ENCODE results near the gene SMARCB1. TPM values are rescaled to one million over a fixed set of nuclear protein-coding genes. Genes with fewer than 3 reads are reported as not detected.

SMARCB1 gene
- total and polyA plus RNA-seq, 8 donors = 52.4 to 166 (median 138) TPM

DNA sequence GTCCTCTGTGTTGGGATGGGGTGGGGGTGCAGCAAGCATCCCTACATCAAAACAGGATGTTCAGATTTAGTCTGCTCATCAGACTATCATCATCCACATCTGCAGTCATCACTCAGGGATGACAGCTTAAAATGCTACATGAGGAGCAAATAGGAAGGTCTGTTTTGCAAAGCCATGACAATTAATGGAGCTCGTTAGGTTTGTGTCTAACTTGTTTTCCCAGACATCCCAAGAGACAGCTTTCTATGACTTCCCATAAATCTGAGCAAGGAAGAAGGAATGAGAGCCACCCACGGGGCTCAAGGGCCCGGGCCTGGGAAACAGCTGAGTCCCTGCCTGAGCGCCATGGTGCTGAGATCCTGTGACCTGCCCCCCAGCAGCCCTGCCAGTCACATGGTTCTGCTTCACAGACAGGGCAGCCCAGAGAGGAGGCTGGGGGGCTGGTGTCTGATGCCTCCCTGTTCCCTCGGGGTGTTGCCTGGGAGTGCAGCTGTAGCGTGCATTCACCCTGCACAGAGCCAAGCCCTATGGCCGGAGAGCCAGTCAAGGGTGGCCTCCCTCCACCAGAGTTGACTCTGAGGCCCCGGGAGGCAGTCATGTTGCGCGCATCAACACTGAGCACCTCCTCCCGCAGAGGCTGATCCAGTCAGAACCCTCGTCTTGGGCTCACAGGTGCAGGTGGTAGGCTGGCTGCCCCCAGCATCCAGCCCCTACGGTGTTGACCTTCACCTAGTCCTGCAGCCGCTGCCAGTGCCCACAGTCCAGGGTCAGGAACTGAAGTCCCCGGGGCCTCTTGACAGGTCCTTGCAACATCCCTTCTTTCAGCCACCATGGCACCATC lies 40.0 kb downstream of the SMARCB1 start:
- no peaks in the 10 kb centered on the region for H3K27me3 ChIP-seq
- DNase-seq (no peak), ATAC-seq (no peak)
- no peaks in the 10 kb centered on the region for H3K4me1 ChIP-seq
- peaks cover 0 to 98% of the 10 kb centered on the region in 2 donors for H3K36me3 ChIP-seq
- H3K4me3 ChIP-seq = no peak overlapping the region
- TF ChIP-seq, protein P1, sequence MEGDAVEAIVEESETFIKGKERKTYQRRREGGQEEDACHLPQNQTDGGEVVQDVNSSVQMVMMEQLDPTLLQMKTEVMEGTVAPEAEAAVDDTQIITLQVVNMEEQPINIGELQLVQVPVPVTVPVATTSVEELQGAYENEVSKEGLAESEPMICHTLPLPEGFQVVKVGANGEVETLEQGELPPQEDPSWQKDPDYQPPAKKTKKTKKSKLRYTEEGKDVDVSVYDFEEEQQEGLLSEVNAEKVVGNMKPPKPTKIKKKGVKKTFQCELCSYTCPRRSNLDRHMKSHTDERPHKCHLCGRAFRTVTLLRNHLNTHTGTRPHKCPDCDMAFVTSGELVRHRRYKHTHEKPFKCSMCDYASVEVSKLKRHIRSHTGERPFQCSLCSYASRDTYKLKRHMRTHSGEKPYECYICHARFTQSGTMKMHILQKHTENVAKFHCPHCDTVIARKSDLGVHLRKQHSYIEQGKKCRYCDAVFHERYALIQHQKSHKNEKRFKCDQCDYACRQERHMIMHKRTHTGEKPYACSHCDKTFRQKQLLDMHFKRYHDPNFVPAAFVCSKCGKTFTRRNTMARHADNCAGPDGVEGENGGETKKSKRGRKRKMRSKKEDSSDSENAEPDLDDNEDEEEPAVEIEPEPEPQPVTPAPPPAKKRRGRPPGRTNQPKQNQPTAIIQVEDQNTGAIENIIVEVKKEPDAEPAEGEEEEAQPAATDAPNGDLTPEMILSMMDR (IDR thresholded peaks at IDR 0.05) = no peak
- H3K27ac ChIP-seq = no peak overlapping the region
- no peaks in the 10 kb centered on the region for H3K9me3 ChIP-seq
- intact Hi-C loops (cut with DNase I) = no loop called here

DNA sequence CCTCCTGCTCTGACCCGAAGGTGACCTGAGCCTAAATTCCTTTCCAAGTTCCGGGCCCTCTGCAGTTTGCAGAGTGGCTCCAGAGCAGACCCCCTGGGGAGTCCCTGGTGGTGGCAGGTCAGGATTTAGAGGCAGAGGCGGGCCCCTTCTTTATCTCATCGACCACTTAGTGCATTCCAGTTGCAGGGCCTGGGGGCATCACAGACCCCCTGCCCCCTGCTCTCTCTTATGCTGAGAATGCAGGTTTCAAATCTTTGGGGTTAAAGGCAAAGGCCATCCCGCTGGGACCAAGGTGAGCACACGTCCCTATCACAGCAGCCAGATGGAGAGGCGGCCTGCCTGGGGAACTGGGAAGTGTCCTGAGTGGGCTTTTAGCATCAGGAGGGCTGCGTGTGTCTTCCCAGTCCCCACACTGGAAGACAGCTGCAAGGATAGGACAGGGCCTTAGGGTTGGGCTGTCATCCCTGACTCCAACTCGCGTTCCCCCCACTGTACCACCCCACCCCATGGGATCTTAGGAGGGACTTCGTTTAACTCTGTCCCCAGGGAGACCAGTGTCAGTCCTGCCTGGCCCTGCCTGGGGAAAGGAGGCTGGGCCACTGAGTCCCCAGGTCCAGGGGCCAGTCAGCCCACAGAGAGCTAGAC lies 40.7 kb downstream of the SMARCB1 start:
- Histone ChIP-seq H3K4me3 (no peak overlapping the region), H3K27me3 (no peaks in the 10 kb centered on the region), H3K27ac (no peak overlapping the region), H3K36me3 (peaks cover 0 to 98% of the 10 kb centered on the region in 2 donors), H3K9me3 (no peaks in the 10 kb centered on the region), H3K4me1 (no peaks in the 10 kb centered on the region)
- ATAC-seq = no peak
- intact Hi-C loops (cut with DNase I) = no loop called here
- TF ChIP-seq, protein P1 (IDR thresholded peaks at IDR 0.05) = no peak
- no peak for DNase-seq

DNA sequence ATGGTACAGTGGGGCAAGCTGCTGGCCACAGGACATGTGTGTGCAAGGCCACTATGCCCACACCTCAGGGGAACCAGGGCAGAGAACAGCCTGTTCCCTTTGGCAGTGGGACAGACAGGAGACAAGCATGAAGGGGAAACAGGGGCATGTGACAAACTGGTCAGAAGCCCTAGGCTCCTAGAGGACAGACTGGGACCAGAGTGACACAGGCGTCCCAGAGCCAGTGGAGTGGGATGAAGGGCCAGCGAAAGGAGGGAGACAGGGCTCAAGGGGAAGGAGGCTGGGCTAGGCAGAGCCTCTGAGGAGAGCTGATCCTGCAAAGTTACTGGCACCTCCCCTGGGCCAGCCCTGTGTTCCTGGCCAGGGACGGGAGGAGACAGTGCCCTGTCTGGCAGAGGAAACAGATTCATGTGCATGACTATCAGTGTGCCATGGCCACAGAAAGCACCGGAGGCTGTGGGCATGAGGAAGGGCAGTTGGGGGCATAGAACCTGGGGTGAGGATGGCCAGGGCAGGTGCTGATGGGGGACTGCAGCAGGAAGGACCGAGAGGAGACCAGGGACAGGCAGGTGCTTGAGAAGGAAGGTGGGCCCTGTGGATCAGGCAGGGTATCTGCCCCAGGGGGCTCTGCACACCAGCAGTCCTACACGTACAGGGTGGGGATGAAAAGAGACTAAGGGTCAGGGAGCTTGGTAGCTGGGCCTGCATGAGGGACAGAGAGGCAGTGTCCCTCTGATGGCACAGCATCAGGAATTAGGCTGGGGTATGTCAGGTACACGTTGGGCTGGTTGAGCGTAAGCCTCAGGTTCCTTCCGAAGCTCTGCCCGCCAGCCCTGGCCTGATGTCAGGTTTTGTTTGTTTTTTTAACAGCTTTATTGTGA lies 42.3 kb downstream of the SMARCB1 start:
- intact Hi-C loops (cut with DNase I) = no loop called here
- no peak for ATAC-seq

DNA sequence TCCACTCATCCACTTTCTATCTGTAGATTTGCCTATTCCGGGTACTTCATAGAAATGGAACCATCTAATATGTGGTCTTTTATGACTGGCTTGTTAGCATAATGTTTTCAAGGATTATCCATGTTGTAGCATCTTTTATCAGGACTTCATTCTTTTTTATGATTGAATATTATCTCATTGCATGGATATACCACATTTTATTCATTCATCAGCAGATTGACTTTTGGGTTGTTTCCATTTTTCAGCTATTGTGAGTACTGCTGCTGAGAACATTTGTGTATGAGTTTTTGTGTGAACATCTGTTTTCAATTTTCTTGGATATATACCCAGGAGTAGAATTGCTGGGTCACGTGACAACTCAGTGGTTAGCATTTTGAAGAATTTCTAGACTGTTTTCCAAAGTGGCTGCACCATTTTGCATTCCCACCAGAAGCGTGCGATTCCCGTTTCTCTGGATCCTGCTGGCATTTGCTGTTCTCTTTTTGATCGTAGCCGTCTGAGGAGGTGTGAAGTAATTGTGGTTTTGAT lies 43.1 kb downstream of the SMARCB1 start:
- Histone ChIP-seq H3K27me3 (no peaks in the 10 kb centered on the region), H3K4me1 (no peaks in the 10 kb centered on the region), H3K4me3 (no peak overlapping the region), H3K27ac (no peak overlapping the region), H3K9me3 (no peaks in the 10 kb centered on the region), H3K36me3 (peaks cover 0 to 98% of the 10 kb centered on the region in 2 donors)
- ATAC-seq (no peak), DNase-seq (no peak)
- TF ChIP-seq, protein P1 (IDR thresholded peaks at IDR 0.05) = no peak
- intact Hi-C loops (cut with DNase I) = loop anchor here in 1 of 2 donors (10.0 kb wide), 1 partner anchor 45 kb away; the partner anchor contains the start of gene SMARCB1

More for the DNA sequence above, 42.3 kb downstream of the SMARCB1 start:
- Histone ChIP-seq H3K4me3 (no peak overlapping the region), H3K4me1 (no peaks in the 10 kb centered on the region), H3K36me3 (peaks cover 0 to 98% of the 10 kb centered on the region in 2 donors), H3K27me3 (no peaks in the 10 kb centered on the region), H3K27ac (no peak overlapping the region), H3K9me3 (no peaks in the 10 kb centered on the region)
- TF ChIP-seq, protein P1 (IDR thresholded peaks at IDR 0.05) = no peak
- DNase-seq = no peak
